ENCODE results near the gene HIRA. TPM values are rescaled to one million over a fixed set of nuclear protein-coding genes. Genes with fewer than 3 reads are reported as not detected.

HIRA gene
- total RNA-seq, 1 experiment from 2014 or later = 50.6 TPM

GRCh38 chr22:19397734-19398104 lies 33.8 kb downstream of the HIRA start:
- Histone ChIP-seq H3K4me3 (ENCODE audit: low read depth, low read length, poor library complexity, severe bottlenecking) (no peak overlapping the region), H3K36me3 (ENCODE audit: insufficient read depth, low read length, poor library complexity, severe bottlenecking) (peaks cover 41% of the 10 kb centered on the region), H3K9me3 (ENCODE audit: low read depth, low read length, poor library complexity, severe bottlenecking) (no peaks in the 10 kb centered on the region), H3K27ac (ENCODE audit: low read depth, low read length, poor library complexity, severe bottlenecking) (no peak overlapping the region), H3K27me3 (replicated peaks; ENCODE audit: insufficient read depth, low read depth, low read length, poor library complexity) (no peaks in the 10 kb centered on the region), H3K4me1 (ENCODE audit: insufficient read depth, low read length, poor library complexity, severe bottlenecking) (no peaks in the 10 kb centered on the region)
- no peak for DNase-seq (ENCODE audit: low spot score)
- TF ChIP-seq EZH2 (IDR thresholded peaks at IDR 0.05; ENCODE audit: borderline replicate concordance, low read depth, low read length, poor library complexity, severe bottlenecking) = no peak
- no peak for TF ChIP-seq CTCF (conservative IDR thresholded peaks at IDR 0.05; ENCODE audit: low read depth, low read length)
- no TSS peak for BruUV-seq (replicated peaks)
- ChIA-PET POLR2A (ENCODE audit: low non-redundant PET) (no interaction called here), CTCF (no interaction called here)
- intact Hi-C loops (cut with micrococcal nuclease; ENCODE audit: unreplicated experiment) = no loop called here

GRCh38 chr22:19396934-19397733 lies 34.4 kb downstream of the HIRA start:
- no TSS peak for BruUV-seq (replicated peaks)
- intact Hi-C loops (cut with micrococcal nuclease; ENCODE audit: unreplicated experiment) = no loop called here
- H3K27me3 ChIP-seq (replicated peaks; ENCODE audit: insufficient read depth, low read depth, low read length, poor library complexity) = no peaks in the 10 kb centered on the region
- TF ChIP-seq CTCF (conservative IDR thresholded peaks at IDR 0.05; ENCODE audit: low read depth, low read length) (no peak), EZH2 (IDR thresholded peaks at IDR 0.05; ENCODE audit: borderline replicate concordance, low read depth, low read length, poor library complexity, severe bottlenecking) (no peak)
- no peak overlapping the region for H3K4me3 ChIP-seq (ENCODE audit: low read depth, low read length, poor library complexity, severe bottlenecking)
- H3K9me3 ChIP-seq (ENCODE audit: low read depth, low read length, poor library complexity, severe bottlenecking) = no peaks in the 10 kb centered on the region
- peaks cover 44% of the 10 kb centered on the region for H3K36me3 ChIP-seq (ENCODE audit: insufficient read depth, low read length, poor library complexity, severe bottlenecking)
- DNase-seq (ENCODE audit: low spot score) = no peak
- no peak overlapping the region for H3K27ac ChIP-seq (ENCODE audit: low read depth, low read length, poor library complexity, severe bottlenecking)
- ChIA-PET POLR2A (ENCODE audit: low non-redundant PET) (no interaction called here), CTCF (no interaction called here)
- H3K4me1 ChIP-seq (ENCODE audit: insufficient read depth, low read length, poor library complexity, severe bottlenecking) = no peaks in the 10 kb centered on the region

GRCh38 chr22:19396561-19396933 lies 35.0 kb downstream of the HIRA start:
- no peak for TF ChIP-seq EZH2 (IDR thresholded peaks at IDR 0.05; ENCODE audit: borderline replicate concordance, low read depth, low read length, poor library complexity, severe bottlenecking)
- TF ChIP-seq CTCF (conservative IDR thresholded peaks at IDR 0.05; ENCODE audit: low read depth, low read length) = no peak
- DNase-seq (ENCODE audit: low spot score) = no peak
- no TSS peak for BruUV-seq (replicated peaks)
- Histone ChIP-seq H3K36me3 (ENCODE audit: insufficient read depth, low read length, poor library complexity, severe bottlenecking) (peaks cover 49% of the 10 kb centered on the region), H3K27ac (ENCODE audit: low read depth, low read length, poor library complexity, severe bottlenecking) (no peak overlapping the region), H3K4me1 (ENCODE audit: insufficient read depth, low read length, poor library complexity, severe bottlenecking) (no peaks in the 10 kb centered on the region), H3K4me3 (ENCODE audit: low read depth, low read length, poor library complexity, severe bottlenecking) (no peak overlapping the region), H3K9me3 (ENCODE audit: low read depth, low read length, poor library complexity, severe bottlenecking) (no peaks in the 10 kb centered on the region), H3K27me3 (replicated peaks; ENCODE audit: insufficient read depth, low read depth, low read length, poor library complexity) (no peaks in the 10 kb centered on the region)
- POLR2A ChIA-PET (ENCODE audit: low non-redundant PET) = no interaction called here
- intact Hi-C loops (cut with micrococcal nuclease; ENCODE audit: unreplicated experiment) = no loop called here
- CTCF ChIA-PET = no interaction called here
